HUES6 (cell line): ENCODE data around the gene LANCL1.
"Not testable (repeated sequence)": the region's sequence is repeated elsewhere in the genome, so short reads cannot be mapped to it uniquely, and the experiment has no call there.

ENCODE experiments used
- H3K27ac ChIP-seq: 2 replicates; pipeline ENCODE4 v1.7.0; 2013; ENCODE audit warnings: low read depth, mild to moderate bottlenecking, low read length, inconsistent platforms
- H3K27me3 ChIP-seq: 2 replicates; pipeline ENCODE4 v1.6.1; 2013; ENCODE audit warnings: low read length; ENCODE audit not compliant: control insufficient read depth, insufficient read depth
- H3K36me3 ChIP-seq: 2 replicates; pipeline ENCODE4 v1.6.1; 2013; ENCODE audit warnings: low read length; ENCODE audit not compliant: control insufficient read depth, insufficient read depth
- H3K4me1 ChIP-seq: 2 replicates; pipeline ENCODE4 v1.6.1; 2013; ENCODE audit warnings: low read length; ENCODE audit not compliant: control insufficient read depth, insufficient read depth
- H3K4me3 ChIP-seq: 2 replicates; pipeline ENCODE4 v1.5.1; 2013; ENCODE audit warnings: low read depth, low read length
- H3K9ac ChIP-seq: one replicate; pipeline ENCODE4 v1.6.1; 2013; ENCODE audit warnings: mild to moderate bottlenecking, low read length
- H3K9me3 ChIP-seq: 2 replicates; pipeline ENCODE4 v1.6.1; 2013; ENCODE audit warnings: low read depth, low read length; ENCODE audit not compliant: control insufficient read depth, insufficient read depth

Gene LANCL1

DNA sequence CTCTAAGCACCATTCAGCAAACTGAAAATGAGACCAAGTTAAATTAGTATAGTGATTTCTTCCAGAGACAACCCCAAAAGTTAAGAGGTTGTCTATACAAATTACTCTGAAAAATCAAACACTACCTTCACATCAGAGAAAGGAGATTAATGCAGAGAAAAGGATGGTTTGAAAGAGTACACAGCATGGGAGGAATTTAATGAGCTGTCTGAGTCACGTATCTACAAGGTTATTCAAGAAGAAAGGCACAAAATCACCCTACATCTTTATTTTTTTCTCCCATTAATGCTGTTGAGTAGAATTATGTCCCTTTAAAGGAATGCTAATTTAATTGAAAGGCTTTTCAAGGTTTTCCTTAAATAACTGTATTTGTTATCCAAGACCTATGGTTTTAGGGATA, 41.1 kb downstream of the LANCL1 start:
- Histone ChIP-seq H3K27me3 (no peaks in the 10 kb centered on the region), H3K27ac (no peak overlapping the region), H3K36me3 (peaks cover 59% of the 10 kb centered on the region), H3K4me3 (no peak overlapping the region), H3K9ac (no peak overlapping the region), H3K4me1 (no peaks in the 10 kb centered on the region), H3K9me3 (no peaks in the 10 kb centered on the region)

DNA sequence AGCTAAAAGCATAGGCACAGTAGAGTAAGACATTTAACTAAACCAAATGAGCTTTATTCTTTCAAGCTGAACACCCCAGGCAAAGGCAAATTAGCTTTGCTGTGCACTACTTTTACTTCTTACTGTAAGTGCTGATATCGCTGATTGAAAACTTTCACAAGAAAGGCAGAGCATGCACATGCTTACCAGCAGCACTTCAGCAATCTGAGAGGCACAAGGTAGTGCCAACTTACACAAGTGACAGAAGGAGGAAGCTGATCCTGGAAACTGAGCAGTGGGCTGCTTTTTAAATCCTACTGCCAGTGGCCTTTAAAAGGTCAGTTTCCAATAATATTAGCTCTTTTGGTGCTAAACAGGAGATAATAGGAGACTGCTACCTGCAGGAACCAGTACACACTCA, 43.9 kb downstream of the LANCL1 start:
- peaks cover 15% of the 10 kb centered on the region for H3K9me3 ChIP-seq
- H3K27ac ChIP-seq = no peak overlapping the region
- no peak overlapping the region for H3K4me3 ChIP-seq
- H3K36me3 ChIP-seq = peaks cover 58% of the 10 kb centered on the region
- no peak overlapping the region for H3K9ac ChIP-seq
- H3K27me3 ChIP-seq = no peaks in the 10 kb centered on the region
- no peaks in the 10 kb centered on the region for H3K4me1 ChIP-seq

DNA sequence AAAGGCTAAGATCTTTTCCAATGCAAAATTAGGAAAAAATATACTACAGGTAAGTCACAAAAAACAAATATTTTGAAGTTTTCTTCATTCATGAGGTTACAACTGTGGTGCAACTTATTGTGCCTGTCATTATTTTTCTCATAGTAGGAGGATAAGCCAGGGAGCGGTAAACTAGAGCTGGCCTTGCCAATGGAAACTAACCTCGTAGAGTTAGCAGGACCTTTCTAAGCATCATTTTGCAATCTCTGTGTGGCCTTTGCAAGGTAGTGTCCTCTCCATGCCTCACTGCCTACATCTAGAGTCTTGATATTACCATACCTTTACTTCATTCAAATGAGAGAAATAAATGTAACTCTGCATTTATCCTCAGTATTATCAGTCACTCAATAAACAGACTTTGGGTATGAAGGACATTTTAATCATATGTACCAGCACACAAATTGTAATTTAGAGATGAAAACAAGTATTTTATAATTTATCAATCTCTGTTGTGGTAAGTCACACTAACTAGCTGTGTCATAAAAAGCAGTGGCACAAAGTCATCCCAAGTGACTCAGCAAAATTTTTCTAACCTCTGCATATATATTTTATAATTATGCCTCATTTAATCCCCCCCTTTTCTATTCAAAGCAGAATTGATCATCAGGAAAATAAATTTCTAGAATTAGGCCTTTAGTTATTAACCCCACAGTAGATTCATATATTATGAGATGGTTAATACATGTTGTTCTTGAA, 47.0 kb downstream of the LANCL1 start:
- Histone ChIP-seq H3K9ac (no peak overlapping the region), H3K4me1 (no peaks in the 10 kb centered on the region), H3K27me3 (no peaks in the 10 kb centered on the region), H3K9me3 (peaks cover 34% of the 10 kb centered on the region), H3K36me3 (peaks cover 39% of the 10 kb centered on the region), H3K4me3 (no peak overlapping the region), H3K27ac (no peak overlapping the region)

DNA sequence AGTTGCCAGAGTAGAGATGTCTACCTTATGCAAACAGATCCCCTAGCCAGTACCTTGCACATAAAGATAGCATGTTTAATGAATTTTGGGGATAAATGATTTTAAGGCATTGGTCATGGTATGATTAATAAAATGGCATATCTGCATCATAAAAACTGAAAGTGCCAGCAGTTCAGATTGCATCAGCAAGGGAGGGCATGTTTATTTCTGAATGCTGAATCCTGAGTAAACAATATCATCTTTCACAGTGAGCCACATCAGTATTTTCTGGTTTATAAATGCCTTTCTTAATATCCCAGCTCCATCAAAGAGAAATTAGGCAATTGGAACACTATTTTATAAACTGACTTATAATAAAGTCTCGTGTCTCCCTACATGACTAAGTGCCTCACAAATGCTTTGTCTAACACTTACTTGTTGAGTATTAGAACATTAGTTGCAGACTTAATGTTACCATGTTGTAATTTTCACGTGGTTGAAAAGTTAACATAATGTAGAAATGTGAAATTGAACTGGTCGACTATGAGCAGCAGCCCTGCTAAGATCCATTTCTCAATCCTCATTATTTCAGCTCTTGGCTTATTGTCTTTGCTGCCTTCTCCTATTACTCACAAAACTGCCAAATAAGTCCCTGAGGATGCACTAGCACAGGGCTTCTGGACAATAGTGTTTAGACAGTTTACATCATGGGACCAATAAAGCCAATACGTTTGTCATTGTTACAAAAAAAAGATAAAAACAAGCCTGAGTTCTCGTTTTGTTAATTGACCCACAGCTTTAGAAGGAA, 48.0 kb downstream of the LANCL1 start:
- Histone ChIP-seq H3K4me3 (no peak overlapping the region), H3K27me3 (no peaks in the 10 kb centered on the region), H3K36me3 (peaks cover 30% of the 10 kb centered on the region), H3K27ac (no peak overlapping the region), H3K9ac (no peak overlapping the region), H3K4me1 (no peaks in the 10 kb centered on the region), H3K9me3 (peaks cover 42% of the 10 kb centered on the region)

DNA sequence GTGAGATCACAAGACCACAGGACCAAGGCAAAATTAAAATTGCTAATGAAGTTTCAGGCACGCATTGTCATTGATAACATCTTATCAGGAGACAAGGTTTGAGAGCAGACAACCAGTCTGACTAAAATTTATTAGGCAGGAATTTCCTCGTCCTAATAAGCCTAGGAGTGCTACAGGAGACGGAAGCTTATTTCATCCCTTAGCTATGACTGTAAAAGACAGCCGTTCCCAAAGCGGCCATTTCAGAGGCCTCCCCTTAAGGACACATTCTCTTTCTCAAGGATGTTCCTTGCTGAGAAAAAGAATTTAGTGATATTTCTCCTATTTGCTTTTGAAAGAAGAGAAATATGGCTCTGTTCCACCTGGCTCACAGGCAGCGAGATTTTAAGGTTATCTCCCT, 49.2 kb downstream of the LANCL1 start:
- H3K9ac ChIP-seq, H3K27me3 ChIP-seq, H3K4me3 ChIP-seq, H3K27ac ChIP-seq, H3K4me1 ChIP-seq: not testable (repeated sequence)
- Histone ChIP-seq H3K36me3 (peaks cover 25% of the 10 kb centered on the region), H3K9me3 (peaks cover 45% of the 10 kb centered on the region)

DNA sequence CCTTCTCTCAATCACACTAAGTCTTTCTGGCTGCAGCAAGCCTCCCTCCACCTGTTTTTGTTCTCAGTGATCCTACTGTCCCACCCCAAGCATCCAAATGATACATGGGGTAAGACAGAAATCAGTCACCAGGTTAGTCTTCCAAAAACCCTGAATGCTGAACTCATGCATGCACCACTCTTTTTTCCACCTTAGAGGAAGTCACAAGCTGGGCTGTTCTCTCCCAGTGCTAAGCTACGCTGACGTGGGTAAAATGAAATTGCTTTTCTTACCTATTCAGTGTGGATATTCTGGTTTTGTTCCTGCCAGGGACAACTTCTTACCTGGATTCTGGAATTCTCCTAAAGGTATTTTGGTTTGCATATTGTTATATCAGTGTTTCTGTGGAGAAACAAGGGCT, 54.2 kb downstream of the LANCL1 start:
- Histone ChIP-seq H3K27me3 (no peaks in the 10 kb centered on the region), H3K4me1 (no peaks in the 10 kb centered on the region), H3K36me3 (no peaks in the 10 kb centered on the region), H3K27ac (no peak overlapping the region), H3K9me3 (peaks cover 26% of the 10 kb centered on the region), H3K4me3 (no peak overlapping the region), H3K9ac (no peak overlapping the region)

DNA sequence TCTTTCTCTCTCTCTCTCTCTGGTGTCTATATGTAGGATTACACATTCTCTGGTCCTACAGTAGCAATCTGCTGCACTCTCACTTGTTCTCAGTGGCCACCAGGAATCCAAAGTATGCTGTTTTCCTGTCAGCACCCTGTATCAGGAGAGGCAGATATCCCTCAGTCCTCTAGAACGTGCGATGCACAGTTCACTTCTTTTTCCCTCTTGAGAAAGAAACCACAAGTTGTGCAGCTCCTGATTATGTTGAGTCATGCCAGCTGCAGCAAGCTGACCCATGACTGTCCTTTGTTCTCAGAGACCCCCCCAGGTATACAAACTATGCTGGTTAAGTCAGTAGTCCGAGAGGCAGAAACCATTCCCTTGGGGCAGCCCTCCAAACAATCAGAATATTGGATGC, 54.6 kb downstream of the LANCL1 start:
- no peaks in the 10 kb centered on the region for H3K36me3 ChIP-seq
- no peak overlapping the region for H3K4me3 ChIP-seq
- peaks cover 22% of the 10 kb centered on the region for H3K9me3 ChIP-seq
- H3K27me3 ChIP-seq = no peaks in the 10 kb centered on the region
- H3K9ac ChIP-seq = no peak overlapping the region
- no peaks in the 10 kb centered on the region for H3K4me1 ChIP-seq
- no peak overlapping the region for H3K27ac ChIP-seq

DNA sequence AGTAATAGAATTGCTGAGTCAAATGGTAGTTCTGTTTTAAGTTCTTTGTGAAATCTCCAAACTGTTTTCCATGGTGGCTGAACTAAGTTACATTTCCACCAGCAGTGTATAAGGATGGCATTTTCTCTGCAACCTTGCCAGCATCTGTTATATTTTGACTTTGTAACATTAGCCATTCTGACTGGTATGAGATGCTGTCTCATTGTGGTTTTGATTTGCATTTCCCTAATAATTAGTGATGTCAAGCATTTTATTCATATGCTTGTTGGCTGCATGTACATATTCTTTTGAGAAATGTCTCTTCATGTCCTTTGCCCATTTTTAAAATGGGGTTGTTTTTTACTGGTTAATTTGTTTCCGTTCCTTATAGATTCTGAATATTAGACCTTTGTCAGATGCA, 63.9 kb downstream of the LANCL1 start:
- Histone ChIP-seq H3K4me3 (no peak overlapping the region), H3K9me3 (no peaks in the 10 kb centered on the region), H3K27ac (no peak overlapping the region), H3K36me3 (no peaks in the 10 kb centered on the region), H3K27me3 (no peaks in the 10 kb centered on the region), H3K4me1 (no peaks in the 10 kb centered on the region), H3K9ac (no peak overlapping the region)

DNA sequence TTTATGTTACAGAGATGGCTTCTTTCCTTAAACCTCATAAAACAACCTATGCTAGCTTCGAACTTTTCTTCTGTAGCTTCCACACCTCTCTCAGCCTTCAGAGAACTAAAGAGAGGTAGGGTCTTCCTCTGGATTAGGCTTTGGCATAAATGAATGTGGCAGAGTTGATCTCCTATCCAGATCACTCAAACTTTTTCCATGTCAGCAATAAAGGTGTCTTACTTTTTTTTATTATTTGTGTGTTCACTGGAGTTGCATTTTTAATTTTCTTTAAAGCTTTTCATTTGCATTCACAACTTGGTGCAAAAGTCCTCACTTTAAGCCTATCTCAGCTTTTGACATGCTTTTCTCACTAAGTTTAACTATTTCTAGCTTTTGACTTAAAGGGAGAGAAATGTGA, 66.0 kb downstream of the LANCL1 start:
- Histone ChIP-seq H3K4me1 (no peaks in the 10 kb centered on the region), H3K27me3 (no peaks in the 10 kb centered on the region), H3K36me3 (no peaks in the 10 kb centered on the region), H3K9ac (no peak overlapping the region), H3K9me3 (no peaks in the 10 kb centered on the region), H3K27ac (no peak overlapping the region), H3K4me3 (no peak overlapping the region)

DNA sequence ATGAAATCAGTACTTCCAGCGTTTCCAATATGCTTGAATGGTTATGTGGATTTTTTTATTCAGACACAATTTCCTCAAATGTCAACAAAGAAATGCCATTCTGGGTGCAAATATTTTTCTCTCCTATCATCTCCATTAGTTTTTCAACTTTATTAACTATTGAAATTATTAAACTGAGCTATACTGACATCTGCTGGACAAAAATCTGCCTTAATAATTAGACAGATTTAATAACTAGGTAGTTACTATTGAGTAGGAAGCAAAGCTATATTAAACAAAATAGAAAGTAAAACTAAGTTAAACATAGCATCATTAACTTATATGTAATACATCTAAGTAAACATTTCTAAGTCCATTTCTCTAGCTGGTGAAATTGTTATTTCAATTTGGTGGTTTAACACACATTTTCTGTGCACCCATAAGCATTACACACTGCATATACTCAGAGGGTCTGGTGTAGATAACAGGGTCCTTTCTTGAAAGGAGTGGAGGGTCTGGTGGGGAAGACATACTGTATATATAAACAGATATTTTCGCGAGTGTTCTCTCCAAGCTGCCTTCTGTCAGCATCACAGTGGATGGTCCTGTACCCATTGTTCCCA, 77.0 kb downstream of the LANCL1 start:
- Histone ChIP-seq H3K9ac (no peak overlapping the region), H3K4me3 (no peak overlapping the region), H3K36me3 (no peaks in the 10 kb centered on the region), H3K27me3 (no peaks in the 10 kb centered on the region), H3K27ac (no peak overlapping the region), H3K4me1 (no peaks in the 10 kb centered on the region), H3K9me3 (no peaks in the 10 kb centered on the region)

DNA sequence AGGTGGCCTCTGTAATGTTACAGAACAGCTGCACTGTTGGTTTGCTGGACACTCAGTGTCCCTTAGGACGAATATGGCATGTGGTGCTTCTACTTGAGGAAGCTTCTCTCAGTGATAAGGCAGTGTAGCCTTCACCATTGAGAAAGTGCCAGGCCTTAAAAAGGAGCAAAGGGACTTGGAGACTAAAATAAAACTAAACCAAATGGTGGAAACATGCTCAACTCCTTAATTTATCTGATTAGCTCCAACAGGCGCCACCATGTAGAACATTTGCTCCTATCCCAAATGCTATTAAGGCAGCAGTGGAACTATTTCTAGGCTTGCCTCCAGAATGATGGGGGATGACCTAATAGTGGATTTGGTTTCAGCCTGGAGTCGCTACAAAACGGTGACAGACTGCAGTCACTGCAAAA, 84.1 kb downstream of the LANCL1 start:
- Histone ChIP-seq H3K4me3 (no peak overlapping the region), H3K9ac (no peak overlapping the region), H3K27ac (no peak overlapping the region), H3K27me3 (no peaks in the 10 kb centered on the region), H3K36me3 (no peaks in the 10 kb centered on the region), H3K4me1 (no peaks in the 10 kb centered on the region), H3K9me3 (no peaks in the 10 kb centered on the region)
